ENCODE data around the gene OR7A10.
"Not testable (repeated sequence)": the region's sequence is repeated elsewhere in the genome, so short reads cannot be mapped to it uniquely, and the experiment has no call there.

Gene OR7A10

DNA sequence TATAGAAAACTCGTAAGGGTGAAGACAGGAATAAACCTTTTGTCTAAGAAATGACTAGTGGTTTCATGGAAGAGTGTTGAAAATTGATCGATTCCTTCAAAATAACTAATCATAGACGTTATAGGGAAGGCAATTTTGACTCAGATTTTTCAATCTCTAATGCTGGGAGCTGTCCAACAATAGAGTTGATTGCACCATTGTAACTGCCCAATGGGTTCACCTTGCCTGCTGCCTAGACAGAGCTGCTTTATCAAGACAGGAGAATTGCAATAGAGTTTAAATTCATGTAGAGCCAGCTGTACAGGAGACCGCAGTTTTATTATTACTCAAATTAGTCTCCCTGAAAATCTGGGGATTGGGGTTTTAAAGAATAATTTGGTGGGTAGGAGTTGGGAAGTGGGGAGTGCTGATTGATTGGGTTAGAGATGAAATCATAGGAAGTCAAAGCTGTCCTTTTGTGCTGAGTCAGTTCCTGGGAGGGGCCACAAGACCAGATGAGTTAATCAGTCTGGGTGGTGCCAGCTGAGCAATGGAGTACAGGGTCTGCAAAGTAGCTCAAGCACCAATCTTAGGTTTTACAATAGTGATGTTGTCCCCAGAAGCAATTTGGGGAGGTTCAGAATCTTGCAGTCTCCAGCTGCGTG lies 53.5 kb downstream of the OR7A10 start:
- DNase-seq (ENCODE audit: low read depth in 2 of 2, low spot score in 1 of 2): no peak

DNA sequence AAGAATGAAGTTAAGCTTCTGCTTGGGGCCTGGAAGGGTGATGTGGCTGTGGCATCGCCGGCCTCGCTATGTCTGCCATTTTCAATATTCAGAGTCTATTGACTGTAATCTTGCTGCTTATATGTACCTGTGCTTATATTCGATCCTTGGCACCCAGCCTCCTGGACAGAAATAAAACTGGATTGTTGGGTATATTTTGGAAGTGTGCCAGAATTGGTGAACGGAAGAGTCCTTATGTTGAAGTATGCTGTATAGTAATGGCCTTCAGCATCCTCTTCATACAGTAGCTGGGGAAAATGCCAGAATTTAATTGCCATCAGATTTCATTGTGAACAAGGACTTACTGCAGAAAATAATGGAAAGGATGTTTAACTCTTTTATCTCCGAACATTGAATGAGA lies 56.5 kb downstream of the OR7A10 start:
- not testable (repeated sequence) for DNase-seq (ENCODE audit: low read depth in 2 of 2, low spot score in 1 of 2)

Data from stimulated activated CD8-positive, alpha-beta memory T cell treated with anti-CD3 and anti-CD28 coated beads, Interleukin-4, amount 100 ng/mL, for 1 hour (primary cell).